NCI-H2107 (cell line): ENCODE data around the gene HNF1B.

Experiments
- DNase-seq: peaks from one replicate; lab custom pipeline; 2025; lab: John Stamatoyannopoulos, UW

The HNF1B gene

DNA sequence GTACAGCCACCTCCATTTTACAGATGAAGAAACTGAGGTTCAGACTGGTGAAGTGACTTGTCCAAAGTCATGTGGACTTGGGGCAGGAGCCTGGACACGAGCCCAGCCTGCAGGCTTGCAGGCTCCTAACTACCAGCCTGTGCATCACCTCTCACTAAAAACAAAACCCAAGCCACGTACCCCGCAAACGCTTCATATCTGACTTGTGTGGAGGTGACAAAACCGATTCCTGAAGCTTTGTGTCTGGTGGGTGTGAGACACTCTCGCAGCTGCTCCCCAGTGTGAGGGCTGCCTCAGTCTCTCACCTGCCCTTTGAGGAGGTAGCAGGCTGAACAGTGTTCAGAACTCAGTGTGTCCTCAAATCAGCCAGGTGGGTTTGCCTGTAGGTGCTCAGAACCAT, 8.4 kb downstream of the HNF1B start:
- no peak for DNase-seq

DNA sequence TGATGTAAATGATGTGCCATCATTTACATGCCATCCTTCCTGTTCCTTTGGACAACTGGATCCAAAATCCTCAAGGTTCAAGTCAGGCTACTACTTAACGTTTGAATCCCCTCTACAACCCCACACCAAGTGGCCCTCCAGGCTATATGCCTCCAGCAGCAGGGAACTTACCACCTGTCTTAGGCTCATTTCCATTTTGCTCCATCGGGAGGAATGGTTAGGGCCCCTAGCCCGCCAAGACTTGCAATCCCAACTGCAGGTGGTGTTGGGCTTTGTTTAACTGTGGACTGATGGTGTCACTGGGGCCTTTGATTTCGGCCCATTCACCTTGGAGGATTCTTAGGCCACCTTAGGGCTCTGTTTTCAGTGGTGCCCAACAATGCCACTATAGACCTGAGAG, 9.7 kb downstream of the HNF1B start:
- DNase-seq, result no peak

DNA sequence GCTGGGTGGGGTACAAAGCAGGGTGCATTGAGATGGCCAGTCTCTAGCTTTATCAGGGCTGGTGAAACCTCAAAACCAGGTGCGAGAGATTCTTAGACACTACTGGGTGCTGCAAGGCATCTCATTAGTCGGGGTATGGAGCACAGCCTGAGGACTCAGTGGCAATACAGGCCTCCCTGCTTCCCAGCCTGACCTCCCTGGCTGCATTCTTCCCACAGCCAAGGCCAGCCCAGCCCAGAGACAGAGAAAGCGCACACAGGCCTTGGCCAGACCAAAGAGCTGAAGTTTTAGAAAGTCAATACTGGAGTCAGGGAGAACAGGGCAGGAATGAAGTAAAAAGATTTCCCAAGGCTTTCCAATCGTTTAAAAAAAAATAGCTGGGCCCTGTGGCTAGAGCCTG, 12.5 kb downstream of the HNF1B start:
- no peak for DNase-seq

DNA sequence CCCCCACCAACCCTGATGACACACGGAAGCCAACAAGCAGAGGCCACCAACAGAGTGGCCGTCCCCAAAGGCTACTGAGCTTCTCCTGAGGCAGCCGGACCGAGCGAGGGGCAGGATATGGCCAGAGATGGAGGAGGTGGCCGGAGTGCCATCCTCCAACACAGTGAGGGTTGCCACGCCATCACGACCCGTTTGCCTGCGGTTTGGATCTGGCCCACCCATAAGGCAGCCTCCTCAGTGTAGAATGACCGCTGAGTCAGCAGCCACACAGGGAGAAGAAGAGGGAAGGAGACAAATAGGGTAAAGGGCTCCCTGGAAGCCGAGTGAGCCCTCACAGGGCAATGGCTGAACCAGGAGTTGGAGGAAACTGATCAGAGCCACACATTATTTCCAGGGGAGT, 13.8 kb downstream of the HNF1B start:
- no peak for DNase-seq

DNA sequence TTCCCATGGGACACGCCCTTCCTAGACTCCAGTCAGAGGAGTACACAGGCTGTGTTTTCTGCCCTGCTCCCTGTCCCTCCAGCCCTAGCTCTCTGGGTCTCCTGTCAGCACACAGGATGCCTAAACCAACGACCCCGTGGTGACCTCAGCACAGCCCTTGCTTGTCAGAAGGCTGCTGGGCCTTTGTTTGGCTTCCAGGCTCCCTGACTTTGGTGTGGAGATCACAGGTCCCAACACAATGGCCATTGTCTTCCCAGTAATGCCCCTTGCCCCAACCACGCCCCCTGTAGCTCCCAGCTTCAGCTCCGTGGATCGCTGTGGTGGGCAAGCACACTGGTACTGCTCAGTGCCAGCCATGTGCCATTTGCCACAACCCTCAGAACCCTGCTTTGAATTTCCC, 15.0 kb downstream of the HNF1B start:
- no peak for DNase-seq

DNA sequence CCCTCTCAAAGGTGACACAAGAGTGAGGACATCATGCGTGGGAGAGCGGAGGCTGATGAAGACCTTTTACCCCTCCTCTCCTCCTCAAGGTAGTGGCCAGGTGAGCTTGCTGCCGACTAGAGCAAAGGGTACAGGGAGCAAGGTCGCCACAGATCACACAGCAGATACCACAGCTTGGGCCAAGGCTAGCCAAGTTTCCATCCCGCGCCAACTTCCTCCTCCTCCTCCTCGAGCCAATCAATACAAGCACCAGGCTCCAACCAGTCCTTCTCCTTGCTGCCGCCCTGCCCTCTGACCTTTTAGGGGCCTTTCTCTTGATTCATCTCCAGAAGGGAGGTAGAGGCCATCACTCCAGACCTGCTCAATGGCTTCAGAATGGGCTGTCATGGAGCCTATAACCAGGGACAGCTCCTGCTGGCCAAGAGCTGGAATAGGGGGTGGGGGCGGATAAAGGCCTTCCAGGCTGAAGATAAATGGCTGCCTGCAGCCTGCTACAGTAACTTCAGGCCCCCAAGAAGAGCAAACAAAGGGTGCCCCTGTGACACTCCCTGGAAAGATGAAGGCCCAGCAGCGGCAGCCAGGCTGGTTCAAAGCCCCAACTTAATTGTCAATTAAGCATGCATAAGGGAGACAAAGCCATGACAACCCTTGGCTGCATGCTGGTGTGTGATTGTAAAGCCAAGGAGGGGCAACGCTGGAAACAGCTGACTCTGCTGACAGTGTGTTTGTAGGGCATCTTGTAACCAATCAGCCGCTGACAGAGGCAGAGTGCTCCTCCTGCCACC, 17.8 kb downstream of the HNF1B start:
- no peak for DNase-seq

DNA sequence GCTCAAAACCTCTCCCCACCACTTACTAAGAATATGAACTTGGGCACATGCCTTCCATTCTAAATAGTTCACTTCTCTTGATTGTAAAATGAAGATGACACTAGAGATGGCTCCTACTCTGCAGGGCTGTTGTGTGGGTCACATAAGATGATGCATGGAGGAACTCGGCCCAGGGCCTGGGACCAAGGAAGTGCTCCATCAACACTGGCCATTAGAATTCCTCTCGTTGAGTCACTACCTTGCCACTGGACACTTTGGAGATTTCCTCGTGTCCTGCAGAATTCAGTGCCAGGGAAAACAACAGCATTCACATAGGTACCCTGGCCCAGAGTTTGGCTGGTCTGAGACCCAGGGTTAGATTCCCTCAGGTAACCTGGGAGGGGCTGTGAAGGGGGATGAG, 18.6 kb downstream of the HNF1B start:
- DNase-seq, result no peak

DNA sequence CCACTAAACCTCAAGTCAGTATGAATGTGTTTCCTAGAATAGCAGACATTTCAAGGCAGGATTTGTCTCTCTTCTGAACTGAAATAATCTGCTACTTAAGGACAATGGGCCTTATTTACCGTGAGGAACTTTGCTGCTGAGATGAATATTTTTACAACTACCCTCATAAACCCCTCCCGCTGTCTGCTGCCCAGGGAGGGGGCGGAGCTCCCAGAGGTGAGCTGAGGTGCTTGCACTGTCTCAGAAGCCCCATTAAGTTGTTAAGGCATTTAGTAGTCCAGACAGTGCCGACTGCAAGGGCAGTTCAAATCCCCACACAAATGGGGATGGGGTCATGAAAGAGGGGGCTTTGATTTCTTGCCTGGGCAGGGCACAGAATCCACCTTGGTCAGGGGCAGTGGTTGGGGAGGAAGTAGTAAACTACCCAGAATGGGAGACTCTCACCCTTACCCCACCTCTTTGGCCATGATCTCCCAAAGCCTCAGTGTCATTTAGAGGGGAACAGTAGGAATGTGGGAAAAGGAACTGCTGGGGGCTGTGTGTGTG, 19.2 kb downstream of the HNF1B start:
- DNase-seq, result no peak

DNA sequence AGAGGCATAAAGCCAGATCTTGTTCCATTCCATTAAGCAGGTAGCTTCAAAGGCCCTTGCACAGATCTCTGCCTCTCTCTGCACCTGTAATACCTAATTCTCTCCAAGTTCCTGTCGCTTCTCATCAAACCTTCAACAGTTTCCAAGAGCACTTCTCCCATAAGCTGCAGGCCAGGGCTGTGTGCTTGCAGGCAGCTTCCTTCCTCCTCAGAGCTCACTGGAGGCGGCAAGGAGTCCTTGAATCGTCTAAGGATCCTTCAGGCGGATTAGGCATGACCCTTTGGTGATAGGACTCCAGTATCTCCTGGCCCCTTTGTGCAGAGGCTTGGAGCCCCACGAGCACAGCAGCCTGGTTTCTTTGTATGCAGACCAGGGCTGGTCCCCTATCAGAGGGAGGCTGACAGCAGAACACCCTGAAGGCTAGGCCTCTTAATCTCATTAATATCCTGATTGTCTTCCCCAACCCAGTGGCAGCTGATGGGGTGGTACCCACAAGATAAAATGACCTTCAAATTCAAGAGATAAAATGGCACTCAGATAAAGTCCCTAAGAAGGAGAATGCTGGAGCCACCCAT, 19.8 kb downstream of the HNF1B start:
- DNase-seq, result no peak

DNA sequence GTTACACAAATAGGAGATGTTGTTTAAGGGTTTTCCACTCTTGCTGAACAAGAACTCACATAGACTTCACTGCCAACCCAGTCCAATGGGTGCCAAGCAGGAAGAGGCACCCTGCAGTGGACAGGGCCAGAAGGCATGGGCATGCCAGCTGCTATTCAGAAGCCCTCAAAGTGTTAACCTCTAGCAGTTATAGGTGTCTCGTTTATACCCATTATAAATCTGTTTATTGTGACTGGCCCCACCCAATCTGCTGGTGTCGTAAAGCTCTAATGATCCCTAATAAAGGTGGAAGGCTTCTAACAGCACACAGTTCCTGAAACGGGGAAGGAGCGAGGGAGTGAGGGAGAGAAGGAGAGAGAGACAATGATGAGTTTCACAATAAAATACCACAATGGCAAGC, 23.9 kb downstream of the HNF1B start:
- no peak for DNase-seq

DNA sequence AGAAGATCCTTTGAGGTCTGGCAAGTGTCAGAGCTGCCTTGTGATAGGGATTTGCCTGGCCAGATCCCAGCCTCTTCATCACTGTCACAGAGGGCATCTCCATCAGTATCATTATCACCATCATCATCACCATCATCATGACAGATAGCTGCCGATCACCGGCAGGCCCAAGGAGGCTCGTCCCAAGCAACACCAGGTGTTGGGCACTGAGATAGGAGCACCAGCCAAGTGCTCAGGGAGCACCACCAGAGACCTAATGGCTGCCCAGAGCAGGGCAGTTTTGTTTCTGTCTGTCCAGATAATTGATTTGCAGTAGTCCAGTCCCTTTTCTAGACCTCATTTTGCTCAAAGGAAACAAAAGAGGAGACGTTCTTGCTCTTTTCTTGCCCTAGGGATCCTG, 25.0 kb downstream of the HNF1B start:
- DNase-seq, result no peak

DNA sequence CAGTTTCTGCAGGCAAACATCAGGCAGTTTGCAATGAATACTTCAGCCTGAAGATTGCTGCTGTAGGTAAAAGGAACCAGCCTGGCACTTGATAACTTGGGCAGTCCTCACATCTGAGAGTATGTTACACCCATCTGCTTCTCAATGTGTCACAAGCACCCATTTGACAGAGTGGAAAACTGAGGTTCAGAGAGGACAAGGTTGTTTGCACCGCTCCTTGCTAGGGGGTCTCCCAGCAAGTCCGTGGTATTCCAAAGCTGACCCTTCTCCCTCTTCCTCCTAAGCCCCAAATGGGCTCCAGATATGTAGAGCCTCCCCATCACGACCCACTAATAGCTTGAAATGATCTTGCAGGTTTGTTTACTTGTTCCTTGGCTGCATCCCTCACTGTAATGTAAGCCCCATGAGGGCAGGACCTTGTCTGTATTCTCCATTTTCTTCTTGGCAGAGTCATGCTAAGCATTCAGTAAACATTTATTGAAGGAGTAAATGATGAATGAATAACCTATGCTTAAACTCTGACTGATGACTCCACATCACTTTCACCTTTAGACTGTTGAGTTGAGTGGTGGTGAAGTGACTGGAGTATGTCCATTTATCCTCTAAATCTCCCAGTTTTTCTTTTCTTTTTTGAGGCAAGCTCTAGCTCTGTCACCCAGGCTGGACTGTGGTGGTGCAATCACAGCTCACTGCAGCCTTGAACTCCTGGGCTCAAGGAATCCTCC, 26.4 kb downstream of the HNF1B start:
- DNase-seq, result no peak

DNA sequence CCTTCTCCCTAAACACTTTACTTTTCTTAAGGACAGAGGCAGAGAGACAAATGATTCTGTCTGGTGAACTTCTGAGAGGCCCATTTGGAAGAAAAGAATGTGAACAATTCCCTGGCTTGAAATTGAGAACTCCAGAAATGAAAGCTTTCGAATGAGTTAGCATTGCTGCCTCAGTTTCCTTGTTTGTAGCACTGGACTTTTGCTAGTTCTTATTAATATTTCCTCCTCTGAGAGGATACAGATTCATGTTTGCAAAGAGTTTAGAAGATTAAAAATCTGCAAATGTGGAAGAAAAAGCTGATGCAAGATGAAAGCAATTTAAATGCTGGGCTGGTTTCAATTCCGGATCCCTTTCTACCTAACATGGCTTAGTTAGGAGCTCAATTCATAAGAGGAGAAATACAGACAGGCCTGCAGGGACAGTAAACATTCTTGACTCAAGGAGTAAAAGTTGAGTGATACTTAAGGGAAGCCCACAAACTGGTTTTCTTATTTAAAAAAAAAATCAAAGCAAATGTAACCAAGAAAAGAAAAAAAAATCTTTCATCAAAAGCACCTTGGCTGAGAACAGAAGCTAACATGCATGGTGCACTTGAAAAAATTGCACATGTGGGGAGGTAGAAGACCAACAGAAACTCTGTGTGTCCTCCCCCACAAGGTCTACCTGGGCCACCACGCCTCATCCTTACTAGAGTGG, 27.1 kb downstream of the HNF1B start:
- DNase-seq, result no peak

DNA sequence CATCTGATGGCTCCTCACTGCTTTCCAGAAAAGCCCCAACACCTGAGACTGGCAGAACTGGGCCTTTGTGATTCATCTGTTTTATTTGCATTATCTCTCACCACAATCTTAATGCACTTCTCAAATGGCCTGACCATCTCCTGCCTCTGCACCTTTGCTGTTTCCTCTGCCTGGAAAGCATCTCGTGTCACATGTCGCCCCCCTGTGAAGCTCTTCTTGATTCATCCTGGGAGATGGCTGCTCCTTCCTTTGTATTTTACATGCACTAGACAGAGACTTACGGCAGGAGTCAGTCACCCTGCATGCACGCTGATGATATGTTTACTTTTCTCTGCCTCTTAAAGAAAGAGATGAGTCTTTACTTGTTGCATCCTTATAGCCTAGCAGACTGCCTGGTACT, 30.0 kb downstream of the HNF1B start:
- no peak for DNase-seq

DNA sequence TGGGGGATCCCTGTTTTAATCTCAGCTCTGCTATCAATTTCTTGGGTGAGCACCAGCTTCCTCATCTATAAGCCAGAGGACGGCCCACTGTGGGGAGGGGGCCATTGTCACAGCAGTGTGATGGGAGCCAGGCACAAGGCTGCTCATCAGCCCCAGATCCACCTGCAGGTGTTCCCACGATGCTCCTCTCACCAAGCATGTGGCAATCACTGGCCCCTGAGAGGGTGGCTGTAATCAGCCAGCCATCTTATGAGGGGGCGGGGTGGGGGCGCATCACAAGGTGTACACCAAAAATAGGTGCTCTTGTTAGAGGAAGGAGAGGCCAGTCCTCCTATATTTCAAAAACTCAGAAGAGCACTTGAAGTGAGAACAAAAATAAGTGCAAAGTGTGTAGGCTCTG, 31.2 kb downstream of the HNF1B start:
- DNase-seq, result no peak

DNA sequence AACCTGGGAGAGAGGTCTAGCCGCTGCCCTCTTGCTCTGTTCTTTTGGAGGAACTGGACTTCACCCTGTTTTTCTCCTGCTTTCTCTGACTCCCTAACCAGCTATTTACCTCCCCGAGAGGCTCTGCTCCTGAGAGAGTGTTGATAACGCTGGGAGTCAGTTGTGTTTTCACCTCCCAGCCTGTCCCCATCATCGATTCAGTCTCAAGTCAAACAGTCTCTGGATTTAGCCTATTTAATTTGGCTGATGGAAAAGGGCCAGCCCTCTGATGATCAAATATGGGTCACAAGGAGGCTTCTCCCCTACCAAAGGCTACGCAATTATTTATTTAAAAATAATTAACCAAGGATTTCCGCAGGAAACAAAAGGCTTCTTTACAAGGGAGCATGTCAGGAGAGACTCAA, 31.8 kb downstream of the HNF1B start:
- no peak for DNase-seq

DNA sequence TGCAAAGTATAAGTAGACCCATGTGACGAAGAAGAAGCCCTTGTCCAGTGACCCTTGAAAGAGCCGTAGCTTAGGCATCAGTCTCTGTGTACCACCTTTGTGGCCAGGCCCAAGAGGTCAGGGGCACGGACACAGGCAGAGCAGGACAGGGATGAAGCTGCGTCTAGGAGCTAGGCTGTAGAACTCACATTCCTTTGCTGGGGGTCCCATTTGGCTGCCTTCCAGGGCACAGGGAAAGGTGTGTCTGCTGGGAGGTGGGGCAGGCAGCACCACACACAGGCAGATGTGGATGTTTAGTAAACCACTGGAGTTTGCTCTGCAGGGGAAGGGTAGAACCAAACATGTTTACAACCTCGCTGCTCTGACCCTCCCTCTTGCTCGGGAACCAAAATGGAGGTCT, 33.7 kb downstream of the HNF1B start:
- no peak for DNase-seq

DNA sequence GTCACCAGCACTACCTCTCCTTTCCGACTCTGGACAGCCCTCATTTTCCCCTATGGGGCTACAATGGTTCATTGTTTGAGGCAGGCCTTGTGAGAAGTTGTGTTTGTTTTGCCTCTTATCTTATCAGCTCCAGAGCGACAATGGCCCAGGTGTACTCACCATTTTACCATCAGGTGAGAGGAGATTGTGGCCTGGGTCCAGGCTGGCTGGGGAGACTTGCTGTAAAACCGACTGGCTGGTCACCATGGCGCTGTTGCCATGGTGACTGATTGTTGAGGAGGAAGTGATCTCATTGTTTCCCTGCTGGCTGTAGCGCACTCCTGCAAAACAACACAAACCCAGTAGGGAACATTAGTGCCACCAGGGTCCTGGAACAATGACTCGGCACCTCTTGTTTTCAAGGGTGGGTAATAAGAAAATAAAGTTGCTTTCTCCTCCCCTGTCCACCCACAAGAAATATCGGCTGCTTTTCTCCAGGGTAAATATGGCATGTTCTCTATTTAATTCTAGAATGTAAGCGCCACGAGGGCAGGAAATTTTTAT, 34.4 kb downstream of the HNF1B start:
- DNase-seq, result peak; percentile 89

DNA sequence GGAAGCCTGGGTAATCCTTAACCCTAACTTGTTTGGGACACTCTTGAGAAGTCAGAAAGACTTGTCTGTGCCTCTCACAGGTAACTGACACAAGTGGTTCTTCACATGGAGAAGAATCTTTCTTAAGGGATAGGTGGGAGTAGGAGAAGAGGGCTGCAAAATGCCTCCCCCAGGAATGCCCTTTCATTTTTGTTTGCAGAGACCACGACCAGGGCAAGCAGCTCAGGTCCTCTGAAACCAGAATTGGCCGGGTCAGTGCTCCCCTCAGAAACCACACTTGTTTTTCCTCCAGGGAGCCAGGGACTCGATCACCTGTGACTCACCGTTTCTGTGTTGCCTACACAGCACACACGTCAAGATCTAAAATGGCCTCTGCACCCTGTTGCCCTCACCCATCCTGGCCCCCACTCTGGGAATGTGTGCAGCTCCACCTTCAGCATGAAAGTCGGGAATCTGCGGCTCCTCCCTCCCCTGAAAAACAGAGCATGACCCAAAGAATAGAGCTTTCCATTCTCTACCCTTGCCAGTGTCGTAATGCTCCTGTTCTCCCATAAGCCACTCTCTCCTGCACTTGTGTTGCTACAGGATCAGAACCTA, 36.1 kb downstream of the HNF1B start:
- no peak for DNase-seq

DNA sequence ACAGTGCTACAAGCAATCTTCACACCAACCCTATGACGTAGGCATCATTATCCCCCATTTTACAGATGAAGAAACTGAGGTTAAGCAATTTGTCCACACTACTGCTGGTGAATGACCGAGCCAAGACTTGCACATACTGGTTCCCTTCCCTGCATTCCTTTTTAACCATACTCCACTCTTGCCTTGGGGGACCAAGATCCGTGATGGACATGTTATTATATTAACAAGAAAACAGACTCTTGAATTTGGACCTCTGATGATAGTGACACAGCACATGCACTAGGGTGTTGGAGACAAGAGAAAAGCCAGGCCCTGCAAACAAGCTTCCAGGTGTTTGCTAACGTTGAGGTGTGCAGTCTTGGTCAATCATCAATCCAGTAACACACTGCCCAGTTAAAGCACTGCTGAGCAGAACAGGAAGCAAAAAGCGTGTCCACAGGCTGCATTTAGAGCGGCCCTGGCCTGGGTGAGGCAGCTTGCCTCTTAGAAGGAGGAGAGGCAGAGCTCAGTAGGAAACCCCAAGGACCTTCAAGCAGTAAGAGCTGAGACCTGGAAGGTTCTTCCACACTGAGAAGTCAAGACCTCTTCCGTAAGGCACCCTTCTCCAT, 36.7 kb downstream of the HNF1B start:
- DNase-seq, result no peak

DNA sequence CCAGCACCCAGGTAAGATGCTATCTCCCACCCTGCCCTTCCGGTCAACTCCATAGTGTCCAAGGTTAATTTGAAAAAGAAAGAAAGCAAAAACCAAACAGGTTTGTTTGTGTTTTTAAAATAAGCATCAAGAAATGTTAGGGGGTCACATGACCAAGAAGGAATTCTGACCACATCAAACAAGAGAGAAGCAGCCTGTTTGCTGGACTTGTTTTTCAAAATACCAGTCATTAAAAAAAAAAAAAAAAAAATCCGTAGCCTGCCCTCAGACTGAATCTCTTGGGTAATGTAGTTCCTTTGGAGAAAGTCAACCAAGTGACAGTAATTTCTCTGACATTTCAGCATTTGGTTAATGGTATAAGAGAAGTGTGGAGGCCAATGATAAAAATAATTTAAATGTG, 38.4 kb downstream of the HNF1B start:
- DNase-seq, result no peak
